ENCODE measurements around the gene LRRK1.
A peak's percentile ranks its signal among the peaks of the same experiment; 100 is the strongest.
"Not testable (repeated sequence)": the region's sequence is repeated elsewhere in the genome, so short reads cannot be mapped to it uniquely, and the experiment has no call there.

The LRRK1 gene

DNA sequence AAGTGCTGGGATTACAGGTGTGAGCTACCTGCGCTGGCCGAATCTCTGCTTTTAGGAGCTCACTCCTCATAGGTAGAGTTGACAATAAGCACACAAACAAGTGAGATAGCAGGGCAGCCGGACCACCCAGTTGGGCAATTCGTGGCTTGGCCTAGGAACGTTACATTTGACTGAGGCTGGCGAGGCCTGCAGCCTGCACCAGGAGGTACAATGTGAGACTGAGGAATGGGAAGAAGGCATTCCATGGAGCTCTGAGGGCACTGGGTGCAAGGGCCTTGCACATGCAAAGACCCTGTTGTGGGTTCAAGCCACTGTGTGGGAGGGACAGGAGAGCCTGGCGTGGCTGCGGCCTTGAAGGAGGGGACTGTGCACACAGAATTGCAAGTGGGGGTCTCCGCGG, 152.5 kb downstream of the LRRK1 start:
- no peak for DNase-seq (ENCODE audit: low read depth in 2 of 2)

DNA sequence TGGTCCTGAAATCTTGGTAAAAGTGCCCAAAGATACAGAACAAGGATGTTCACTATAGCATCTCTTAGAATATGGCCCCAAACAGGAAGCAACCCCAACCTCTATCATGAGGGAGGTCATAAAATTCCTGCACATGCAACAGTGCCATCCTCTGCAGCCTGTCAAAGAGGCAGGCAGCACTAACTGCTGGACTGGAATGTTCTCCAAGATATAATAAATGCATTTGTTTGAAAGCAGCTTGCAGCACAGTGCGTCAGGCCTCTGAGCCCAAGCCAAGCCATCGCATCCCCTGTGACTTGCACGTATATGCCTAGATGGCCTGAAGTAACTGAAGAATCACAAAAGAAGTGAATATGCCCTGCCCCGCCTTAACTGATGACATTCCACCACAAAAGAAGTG, 153.1 kb downstream of the LRRK1 start:
- DNase-seq (ENCODE audit: low read depth in 2 of 2): not testable (repeated sequence)

DNA sequence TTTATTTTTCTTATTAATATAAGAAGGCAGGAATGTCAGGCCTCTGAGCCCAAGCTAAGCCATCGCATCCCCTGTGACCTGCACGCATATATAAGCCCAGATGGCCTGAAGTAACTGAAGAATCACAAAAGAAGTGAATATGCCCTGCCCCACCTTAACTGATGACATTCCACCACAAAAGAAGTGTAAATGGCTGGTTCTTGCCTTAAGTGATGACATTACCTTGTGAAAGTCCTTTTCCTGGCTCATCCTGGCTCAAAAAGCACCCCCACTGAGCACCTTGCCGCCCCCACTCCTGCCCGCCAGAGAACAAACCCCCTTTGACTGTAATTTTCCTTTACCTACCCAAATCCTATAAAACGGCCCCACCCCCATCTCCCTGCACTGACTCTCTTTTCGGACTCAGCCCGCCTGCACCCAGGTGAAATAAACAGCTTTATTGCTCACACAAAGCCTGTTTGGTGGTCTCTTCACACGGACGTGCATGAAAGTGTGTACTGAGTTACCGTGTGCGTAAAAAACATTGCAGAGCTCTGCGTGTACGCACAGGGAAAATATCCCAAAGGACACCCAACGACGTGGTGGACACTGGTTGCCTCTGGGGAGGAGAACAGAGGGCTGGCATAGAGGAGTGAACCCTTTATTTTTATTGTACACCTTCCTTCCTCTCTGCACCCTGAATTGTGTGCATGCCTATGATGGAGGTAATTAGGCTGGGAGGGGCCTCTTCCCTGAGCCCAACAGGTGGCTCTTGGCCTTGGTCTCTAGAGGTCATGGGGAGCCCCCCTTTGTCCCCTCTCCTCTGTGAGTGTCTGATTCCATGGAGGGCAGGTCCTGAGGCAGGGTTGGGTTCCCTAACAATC, 158.9 kb downstream of the LRRK1 start:
- DNase-seq (ENCODE audit: low read depth in 2 of 2): not testable (repeated sequence)

DNA sequence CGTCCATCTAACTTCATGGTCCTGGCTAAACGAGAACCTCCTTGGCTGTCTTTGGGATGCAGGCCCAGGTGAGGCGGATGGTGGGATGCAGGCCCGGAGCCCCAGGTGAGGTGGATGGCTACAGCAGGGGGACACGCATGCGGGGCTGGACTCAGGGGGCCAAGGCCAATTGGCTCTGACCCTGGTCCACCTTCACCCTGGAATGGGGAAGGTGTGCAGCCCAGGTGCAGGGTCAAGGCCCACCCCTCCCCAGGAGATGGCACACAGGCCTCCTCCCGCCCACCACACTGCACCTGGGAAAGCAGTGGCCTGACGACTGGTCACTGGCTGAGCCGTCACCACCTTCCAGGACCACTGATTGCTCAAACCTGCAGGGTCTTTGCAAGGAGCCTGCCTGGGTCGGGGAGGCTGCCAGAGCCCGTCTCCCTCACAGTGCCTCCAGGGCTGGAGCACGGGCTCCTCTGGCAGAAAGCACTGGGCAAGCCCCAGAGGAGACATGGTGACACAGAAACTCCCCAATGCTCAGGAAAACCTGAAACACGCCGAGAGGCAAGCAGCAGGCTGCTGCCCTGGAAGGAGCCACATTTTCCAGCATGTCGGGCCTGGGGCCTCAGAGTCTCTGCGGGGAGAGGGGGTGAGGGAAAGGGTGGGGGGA, 159.6 kb downstream of the LRRK1 start:
- DNase-seq (ENCODE audit: low read depth in 2 of 2): no peak

DNA sequence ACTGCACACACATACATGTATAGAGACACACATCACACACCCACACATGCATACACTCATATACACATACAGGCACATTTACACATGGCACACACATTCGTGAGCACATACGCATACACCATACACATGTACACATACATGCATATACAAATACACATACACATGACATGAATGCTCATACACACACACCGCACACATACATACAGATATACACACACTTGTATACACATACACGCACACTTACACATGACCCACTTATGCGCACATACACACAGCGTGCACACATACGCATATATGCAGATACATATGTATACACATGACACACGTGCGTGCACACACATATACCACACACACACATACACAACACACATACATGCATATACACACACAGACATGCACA, 162.7 kb downstream of the LRRK1 start:
- no peak for DNase-seq (ENCODE audit: low read depth in 2 of 2)

DNA sequence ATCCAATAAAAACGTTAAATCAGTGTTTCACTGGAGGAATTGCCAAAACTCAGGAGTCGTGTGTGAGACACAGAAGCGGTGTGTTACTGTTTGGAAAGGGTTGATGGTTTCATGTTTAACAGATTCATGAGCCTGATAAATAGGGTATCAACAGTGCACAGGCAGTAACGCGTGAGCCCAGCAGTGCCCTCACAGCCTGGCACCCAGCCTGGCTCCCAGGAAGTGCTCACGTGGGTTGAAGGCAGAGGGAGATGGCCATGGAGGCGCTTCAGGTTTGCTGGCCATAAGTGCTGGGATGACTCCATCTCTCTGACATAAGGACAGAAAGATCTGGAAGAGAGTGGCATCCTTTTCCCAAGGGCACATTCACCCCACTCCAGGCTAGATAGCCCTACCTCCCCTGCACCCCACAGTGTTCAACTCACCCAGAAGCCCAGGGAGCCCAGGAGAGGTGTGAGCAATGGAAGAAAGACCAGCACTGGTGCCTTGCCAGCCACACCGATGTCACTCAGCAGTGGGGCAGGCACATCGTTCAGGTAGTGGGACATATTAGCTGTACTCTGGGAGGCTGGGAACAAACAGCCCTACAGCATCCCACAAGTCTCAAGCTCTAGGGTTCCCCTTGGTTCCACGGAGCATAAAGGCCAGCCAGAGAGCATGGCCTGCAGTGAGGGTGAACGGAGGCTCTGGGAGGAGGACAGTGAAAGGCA, 164.3 kb downstream of the LRRK1 start:
- DNase-seq (ENCODE audit: low read depth in 2 of 2): no peak

DNA sequence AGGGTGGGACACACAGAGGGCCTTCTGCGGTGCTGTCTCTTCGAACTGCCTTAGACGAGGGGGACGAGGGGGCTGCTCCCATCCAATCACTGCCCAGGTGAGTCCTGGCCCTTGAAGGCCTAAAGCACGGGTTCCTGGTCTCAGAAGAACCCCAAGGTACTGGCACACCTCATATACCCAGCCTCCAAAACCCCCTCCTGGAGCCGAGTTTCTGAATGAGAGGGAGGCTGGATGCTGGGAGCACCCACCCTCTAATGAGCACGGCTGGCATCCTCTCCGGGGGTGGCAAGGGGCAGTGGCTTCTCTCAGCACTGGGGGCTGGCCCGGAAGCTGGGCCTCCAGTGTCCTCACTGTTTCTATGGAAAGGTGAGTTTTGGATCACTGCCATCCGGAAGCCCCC, 165.6 kb downstream of the LRRK1 start:
- no peak for DNase-seq (ENCODE audit: low read depth in 2 of 2)

DNA sequence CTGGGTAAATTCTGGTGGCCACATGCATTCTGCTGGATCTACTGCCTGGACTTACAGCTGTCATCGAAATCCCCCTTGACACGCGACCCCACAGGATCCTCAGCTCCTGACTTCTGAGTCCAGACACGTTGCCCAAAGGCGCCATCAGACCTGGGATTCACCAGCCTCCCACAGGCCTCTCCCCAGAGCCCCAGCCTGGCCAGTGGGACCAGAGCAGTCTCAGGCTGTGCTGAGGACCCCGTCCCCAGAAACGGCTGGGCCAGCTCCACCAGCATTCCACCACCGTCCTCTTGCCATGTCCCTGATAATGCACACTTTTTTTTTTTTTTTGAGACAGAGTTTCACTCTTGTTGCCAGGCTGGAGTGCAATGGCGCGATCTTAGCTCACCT, 166.1 kb downstream of the LRRK1 start:
- DNase-seq (ENCODE audit: low read depth in 2 of 2): no peak

DNA sequence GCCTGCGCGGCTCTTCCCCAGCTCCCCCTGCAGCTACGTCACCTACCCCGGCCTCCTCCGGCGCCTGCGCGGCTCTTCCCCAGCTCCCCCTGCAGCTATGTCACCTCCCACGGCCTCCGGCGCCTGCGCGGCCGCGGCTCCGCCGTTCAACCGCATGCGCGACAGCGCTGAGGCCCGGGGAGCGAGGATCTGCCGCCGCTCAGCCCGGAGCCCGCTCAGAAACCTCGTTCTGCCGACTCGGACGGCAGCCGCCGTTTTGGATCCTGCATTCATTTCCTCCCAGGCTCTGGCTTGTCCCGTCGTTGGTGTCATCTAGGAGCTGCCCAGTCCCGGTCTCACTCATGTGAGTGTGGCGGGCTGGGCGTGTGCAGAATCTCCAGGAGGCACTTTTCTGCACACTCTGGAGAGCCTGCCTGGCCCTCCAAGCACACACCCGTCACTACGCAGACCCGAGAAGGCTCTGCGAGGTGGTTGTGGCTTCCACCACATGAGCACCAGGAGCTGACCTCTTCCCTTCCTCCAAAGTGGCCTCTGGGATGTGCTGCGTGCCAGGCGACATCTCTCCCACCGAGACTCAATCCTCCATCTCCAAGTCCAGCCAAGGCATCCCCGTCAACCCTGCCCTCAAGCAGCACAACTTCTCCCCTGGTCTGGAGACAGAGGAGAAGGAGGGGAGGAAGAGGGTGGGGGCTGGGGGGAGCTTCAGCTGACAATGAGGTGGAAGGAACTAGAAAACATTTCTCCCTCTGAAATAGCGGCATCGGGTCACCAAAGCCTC, 167.4 kb downstream of the LRRK1 start:
- no peak for DNase-seq (ENCODE audit: low read depth in 2 of 2)

DNA sequence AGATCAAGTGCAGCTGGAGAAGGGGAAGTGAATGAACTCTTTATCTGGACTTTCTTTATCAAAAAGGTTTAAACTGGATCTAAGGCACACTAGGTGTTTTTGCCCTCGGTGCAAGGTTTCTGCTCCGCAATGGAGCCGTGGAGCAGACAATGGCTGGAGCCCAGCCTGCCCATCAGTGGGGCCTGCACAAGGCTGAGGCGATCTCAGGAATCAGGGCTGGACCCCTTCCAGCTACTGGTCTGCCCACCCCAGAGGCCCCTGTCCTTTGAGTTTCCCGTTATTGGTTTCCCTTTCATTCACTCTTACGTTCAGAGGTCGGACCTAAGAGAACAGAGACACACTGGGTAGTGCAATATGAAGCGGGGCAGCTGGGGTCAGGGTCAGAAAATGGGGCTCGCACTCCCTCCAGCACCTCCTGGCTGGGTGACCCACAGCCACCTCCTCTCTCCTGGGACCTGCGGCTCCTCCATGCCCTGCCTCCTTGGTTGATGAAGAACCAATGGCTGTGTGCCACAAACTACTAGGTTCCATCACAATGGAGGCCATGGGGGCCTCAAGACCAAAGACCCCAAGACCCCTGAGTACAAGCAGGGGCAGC, 168.1 kb downstream of the LRRK1 start:
- no peak for DNase-seq (ENCODE audit: low read depth in 2 of 2)

DNA sequence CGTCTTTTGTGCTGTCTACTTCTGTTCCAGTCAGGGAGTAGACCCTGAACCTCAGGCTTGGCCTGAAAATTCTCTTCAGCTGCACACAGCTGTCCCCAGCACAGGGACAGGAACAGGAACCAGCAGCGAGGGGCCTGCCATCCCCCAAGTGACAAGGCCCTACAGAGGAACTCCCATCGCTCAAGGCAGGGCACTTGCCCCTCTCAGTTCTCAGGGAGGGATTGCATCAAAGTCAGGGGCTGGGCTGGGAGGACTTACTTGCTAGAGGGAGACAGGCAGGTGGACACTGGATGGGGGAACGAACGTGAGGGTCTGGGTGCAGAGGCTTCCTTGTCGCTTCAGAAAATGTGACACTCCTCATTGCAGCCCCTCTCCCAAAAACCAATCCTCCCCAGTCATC, 169.1 kb downstream of the LRRK1 start:
- no peak for DNase-seq (ENCODE audit: low read depth in 2 of 2)

DNA sequence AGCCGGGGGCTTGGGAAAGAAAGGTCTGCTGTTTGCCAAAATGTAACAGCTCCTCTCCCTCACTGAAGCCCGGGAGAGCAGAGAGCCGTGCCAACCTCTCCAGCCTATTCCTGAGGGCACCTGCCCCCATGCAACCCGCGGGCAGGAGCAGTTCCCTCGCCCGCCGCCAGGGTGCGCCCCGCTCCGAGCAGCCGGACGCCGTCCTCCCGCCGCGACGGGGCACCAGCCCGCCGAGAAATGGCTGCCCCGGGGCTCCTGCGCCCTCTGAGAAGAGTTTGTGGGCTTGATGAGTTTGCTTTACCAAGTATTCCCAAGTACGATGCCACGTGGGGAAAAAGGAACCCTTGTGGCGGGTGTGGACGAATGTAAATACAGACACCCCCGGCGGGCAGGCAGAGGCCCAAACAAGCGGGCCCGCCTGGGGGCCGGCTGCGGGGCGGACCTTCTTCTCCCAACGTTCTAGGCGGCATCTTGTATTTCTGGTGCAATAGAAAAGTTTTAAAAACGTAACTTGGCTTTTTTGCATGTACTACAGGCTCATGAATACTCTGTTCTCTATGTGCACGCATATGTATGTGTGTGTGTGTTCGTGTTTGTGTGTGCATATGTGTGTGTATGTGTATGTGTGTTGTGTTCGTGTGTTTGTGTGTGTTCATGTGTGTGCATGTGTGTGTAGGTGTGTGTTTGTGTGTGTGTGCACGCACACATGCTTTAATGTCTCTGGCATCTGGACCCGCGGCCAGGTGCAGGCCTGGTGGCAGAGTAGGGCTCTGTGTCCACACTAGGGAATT, 169.8 kb downstream of the LRRK1 start:
- DNase-seq (ENCODE audit: low read depth in 2 of 2): peak; percentile 71 to 76

DNA sequence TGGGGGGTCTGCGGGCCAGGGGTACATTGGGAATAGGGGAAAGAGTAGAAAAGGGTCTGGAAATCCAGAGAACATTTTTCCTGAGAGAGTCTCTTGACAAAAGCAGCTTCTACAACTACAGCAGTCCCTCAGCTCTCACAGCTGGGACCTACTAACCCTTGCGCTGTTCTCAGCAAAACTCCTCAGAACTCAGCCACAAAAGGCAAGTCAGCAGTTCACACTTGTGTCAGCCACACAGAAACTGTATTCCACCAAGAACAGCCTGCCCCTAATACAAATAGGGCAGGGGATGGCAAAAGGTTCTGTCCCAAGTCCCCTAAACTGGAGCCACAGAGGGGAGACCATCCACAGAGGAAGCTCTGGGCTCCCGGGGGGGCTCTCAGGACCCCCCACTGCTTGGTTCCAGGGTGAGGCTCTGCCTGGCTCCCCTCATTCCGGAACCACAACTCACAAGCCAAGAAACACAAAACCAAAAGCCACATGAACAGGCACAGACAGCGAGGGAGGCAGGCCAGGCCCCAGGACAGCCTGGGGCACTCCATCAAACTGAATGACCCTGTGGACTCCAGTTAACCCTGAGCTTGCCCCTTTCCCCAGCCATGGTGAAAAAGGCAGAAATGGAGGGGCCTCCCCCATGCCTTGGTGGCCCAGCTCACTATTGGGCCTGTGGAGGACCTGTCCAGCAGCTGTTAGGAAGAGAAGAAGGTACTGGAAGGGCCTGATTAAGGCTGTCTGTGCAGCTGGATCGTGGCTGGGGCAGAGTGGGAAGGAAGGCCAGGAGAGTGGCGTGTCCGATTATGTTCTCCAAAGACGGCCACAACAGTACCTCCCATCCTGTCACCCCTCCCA, 170.6 kb downstream of the LRRK1 start:
- no peak for DNase-seq (ENCODE audit: low read depth in 2 of 2)

DNA sequence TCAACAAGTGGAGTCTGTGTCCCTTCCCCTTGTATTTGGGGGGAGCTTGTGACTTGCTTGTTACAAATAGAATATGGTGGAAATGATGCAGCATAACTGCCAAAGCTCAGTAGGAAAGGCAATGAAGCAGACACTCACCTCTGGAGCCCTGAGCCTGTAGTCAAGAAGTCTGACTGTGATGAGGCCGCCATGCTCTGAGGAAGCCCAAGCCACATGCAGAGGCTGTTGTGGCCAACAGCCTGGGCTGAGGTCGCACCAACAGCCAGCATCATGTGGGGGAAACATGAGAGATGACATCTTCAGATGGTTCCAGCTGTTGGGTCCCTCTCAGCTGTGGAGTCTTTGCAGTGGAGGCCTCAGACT, 171.3 kb downstream of the LRRK1 start:
- no peak for DNase-seq (ENCODE audit: low read depth in 2 of 2)

DNA sequence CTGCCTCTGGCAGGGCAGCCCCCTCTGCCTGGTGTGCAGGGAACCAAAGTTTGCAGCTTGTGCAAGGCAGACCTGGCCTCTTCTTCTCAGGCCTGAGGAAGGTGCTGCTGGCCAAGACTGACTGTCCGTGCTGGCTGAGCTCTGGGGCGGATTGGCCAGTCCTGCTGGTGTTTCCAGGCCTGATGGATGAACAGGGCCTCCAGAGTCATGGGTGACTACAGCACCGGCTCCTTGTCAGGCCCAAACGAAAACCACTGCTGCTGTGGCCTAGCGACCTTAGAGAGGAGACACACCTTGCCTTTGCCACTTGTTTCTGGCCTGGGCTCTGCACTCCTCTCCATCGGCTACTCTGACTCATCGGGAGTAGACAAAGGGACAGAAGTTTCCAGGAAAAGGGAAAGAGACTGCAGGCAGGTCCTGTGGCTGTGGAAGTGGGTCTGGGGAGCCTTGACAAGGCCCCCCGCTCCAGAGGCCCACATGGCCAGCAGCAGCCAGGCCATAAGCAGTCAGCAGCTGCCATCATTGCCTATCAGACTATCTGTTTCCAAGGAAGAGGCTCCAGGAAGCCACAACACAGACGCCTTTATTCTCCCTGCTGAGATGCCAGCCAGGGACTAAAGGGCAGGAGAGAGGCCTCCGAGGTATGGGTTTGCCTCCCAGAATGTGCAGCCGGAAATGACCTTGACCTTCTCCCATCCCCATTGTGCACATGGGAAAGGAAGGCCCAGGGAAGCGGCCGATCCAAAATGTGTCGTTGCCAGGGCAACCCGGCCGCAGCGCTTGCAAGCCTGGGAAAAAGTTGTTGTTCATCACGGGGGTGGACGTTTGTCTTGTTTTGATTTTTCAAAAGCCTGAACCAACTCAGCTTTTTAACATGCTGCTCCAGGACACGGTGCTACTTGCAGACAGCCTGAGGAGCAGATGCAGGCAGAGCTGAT, 172.2 kb downstream of the LRRK1 start:
- DNase-seq (ENCODE audit: low read depth in 2 of 2): no peak

DNA sequence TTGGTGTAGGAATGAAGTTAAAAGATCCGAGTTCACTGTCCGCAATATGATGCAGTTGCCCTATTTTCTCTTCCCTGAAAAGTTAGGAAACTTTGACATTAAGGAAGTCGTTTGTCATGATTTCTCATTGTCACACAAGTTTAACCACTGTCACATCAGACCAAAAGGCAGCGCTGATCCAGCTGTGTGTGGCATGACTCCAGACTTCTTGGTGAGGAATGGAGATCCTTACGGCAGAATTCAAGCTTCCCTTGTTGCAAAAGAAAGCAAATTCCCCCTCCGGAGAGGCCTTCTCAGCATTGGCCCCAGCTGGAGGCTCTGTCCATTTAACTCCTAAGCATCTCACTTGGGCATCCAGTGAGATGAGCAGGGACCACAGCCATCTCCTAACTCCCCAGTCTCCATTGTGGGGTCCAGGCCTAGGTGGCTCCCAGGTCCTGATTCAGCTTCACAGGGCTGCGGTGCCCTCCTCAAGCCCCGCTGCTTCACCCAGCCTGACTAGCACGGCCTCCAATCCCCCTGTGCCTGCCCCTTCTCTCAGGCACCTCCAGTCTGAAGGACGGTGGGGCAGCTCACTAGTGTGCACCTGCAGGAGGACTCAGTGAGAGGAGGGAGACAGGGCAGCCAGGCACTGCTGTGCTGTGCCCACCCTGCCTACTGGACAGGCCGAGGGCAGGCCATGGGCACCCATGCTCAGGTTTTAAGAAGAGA, 173.2 kb downstream of the LRRK1 start:
- DNase-seq (ENCODE audit: low read depth in 2 of 2): no peak

DNA sequence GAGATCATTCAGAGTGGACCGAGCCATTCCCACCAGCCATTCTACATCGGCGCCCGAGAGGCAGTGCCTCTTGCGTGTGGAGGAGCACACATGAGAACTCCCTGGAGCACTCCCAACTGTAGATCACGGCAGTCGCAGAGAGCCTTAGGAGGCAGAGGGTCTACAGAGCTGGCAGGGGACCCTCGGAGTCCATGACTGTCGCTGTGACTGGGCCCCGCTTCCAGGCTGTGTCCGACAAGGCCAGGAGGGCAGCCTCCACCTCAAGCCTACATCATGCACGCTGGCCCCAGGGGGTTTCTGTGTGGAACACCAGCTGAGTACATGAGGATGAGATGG, 173.7 kb downstream of the LRRK1 start:
- no peak for DNase-seq (ENCODE audit: low read depth in 2 of 2)

DNA sequence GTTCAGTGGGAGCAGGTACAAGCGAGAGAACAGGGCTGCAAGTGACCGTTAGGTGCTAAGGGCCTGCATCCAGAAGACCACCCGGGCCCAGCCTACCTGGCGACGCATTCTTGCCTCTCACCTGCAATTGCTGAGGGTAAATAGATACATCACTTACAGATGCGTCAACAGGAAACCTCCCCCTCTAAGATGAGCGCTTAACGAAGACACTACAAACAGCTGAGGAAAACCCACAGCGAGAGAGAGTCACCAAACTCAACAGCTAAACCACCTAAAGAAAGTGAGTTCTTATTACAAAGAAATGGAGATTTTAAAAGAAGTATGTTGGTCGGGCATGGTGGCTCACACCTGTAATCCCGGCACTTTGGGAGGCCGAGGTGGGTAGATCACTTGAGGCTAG, 174.8 kb downstream of the LRRK1 start:
- DNase-seq (ENCODE audit: low read depth in 2 of 2): no peak

Measured in stimulated activated CD8-positive, alpha-beta memory T cell treated with anti-CD3 and anti-CD28 coated beads, Interleukin-2, amount 100 ng/mL, for 48 hours (primary cell).